Spleen (tissue), 7 donors: ENCODE data around the gene SLC25A53.

Source experiments
- CTCF ChIP-seq, 11 experiments: fragments of 200-600 bp in 7 of 11; fragments of 450-650 bp in 4 of 11; sonication (generic) in 4 of 11; IDR thresholded peaks in 8 of 11; conservative IDR thresholded peaks in 3 of 11; 1 replicate in 7 of 11; 2 replicates in 4 of 11; pipeline versions ENCODE4 v1.4.0 to v1.8.0; 2016 to 2021; ENCODE audit warnings: antibody characterized with exemption in 11 of 11, inconsistent platforms in 4 of 11, mild to moderate bottlenecking in 1 of 11
- POLR2A ChIP-seq, 3 donors: fragments of 450-650 bp; IDR thresholded peaks; one replicate each; pipeline ENCODE4 v1.5.1; 2017; ENCODE audit warnings: antibody characterized with exemption in 3 of 3, mild to moderate bottlenecking in 1 of 3
- POLR2AphosphoS5 ChIP-seq, 3 donors: sonication (generic); formaldehyde crosslinking; IDR thresholded peaks; one replicate each; pipeline ENCODE4 v1.5.1; 2017; ENCODE audit warnings: antibody characterized with exemption in 3 of 3
- donor health status: DM: no; HTN: no; CAD: no; lungs with moderate emphysema.
- donor health status: DM: no; HTN: no; CAD: no.
- donor health status: DM: no; HTN: no; CAD: no.

- TF ChIP-seq CTCF (IDR thresholded peaks at IDR 0.05 in 8 of 11, conservative IDR thresholded peaks at IDR 0.05 in 3 of 11) = no peak
- TF ChIP-seq POLR2AphosphoS5 (IDR thresholded peaks at IDR 0.05) = no peak
- no peak for TF ChIP-seq POLR2A (IDR thresholded peaks at IDR 0.05)
These were observed 38.0 kb downstream of the SLC25A53 start for GRCh38 chrX:104118765-104119164.
